ENCODE data around the gene PHLDB1.
"Not testable (repeated sequence)": the region's sequence is repeated elsewhere in the genome, so short reads cannot be mapped to it uniquely, and the experiment has no call there.

DNA sequence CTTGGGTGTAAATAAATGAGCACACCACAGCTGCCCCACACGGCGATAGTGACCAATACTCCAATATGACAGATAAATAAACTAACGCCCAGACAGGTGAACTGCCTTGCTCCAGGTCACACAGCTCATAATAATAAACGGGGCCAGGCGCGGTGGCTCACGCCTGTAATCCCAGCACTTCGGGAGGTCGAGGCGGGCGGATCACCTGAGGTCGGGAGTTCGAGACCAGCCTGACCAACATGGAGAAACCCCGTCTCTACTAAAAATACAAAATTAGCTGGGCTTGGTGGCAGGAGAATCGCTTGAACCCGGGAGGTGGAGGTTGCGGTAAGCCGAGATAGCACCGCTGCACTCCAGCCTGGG is 4.0 kb downstream of the PHLDB1 start:
- not testable (repeated sequence) for TF ChIP-seq POLR2A, EP300 (IDR thresholded peaks at IDR 0.05)
- TF ChIP-seq, protein P1, sequence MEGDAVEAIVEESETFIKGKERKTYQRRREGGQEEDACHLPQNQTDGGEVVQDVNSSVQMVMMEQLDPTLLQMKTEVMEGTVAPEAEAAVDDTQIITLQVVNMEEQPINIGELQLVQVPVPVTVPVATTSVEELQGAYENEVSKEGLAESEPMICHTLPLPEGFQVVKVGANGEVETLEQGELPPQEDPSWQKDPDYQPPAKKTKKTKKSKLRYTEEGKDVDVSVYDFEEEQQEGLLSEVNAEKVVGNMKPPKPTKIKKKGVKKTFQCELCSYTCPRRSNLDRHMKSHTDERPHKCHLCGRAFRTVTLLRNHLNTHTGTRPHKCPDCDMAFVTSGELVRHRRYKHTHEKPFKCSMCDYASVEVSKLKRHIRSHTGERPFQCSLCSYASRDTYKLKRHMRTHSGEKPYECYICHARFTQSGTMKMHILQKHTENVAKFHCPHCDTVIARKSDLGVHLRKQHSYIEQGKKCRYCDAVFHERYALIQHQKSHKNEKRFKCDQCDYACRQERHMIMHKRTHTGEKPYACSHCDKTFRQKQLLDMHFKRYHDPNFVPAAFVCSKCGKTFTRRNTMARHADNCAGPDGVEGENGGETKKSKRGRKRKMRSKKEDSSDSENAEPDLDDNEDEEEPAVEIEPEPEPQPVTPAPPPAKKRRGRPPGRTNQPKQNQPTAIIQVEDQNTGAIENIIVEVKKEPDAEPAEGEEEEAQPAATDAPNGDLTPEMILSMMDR (IDR thresholded peaks at IDR 0.05), result not testable (repeated sequence)

Data from upper lobe of left lung (tissue), 4 donors.